ENCODE measurements around the gene SFT2D1.
"Not testable (repeated sequence)": the region's sequence is repeated elsewhere in the genome, so short reads cannot be mapped to it uniquely, and the experiment has no call there.

Gene SFT2D1

GRCh38 chr6:166354965-166355364, 12.6 kb upstream of the SFT2D1 start:
- peaks cover 13% of the 10 kb centered on the region for H3K27me3 ChIP-seq (ENCODE audit: low read depth)
- in situ Hi-C loops (cut with MboI; ENCODE audit: low sequenced_read_pairs), result no loop called here
- no peak overlapping the region for H3K4me3 ChIP-seq
- DNase-seq (ENCODE audit: low spot score in 2 of 2), result no peak
- no peaks in the 10 kb centered on the region for H3K4me1 ChIP-seq
- no peaks in the 10 kb centered on the region for H3K36me3 ChIP-seq (replicated peaks)
- 0 out of 2 replicates have a peak, but pooled peaks cover 5% of the 10 kb centered on the region for H3K9me3 ChIP-seq

- Histone ChIP-seq H3K4me3 (no peak overlapping the region), H3K4me1 (no peaks in the 10 kb centered on the region), H3K36me3 (replicated peaks) (no peaks in the 10 kb centered on the region), H3K27me3 (ENCODE audit: low read depth) (peaks cover 10% of the 10 kb centered on the region), H3K9me3 (0 out of 2 replicates have a peak, but pooled peaks cover 5% of the 10 kb centered on the region)
- in situ Hi-C loops (cut with MboI; ENCODE audit: low sequenced_read_pairs), result no loop called here
- DNase-seq (ENCODE audit: low spot score in 2 of 2), result no peak
These were observed 11.8 kb upstream of the SFT2D1 start for GRCh38 chr6:166354143-166354542.

GRCh38 chr6:166353507-166353906, 11.2 kb upstream of the SFT2D1 start:
- peaks cover 10% of the 10 kb centered on the region; the same call in 1 of the 2 replicates for H3K27me3 ChIP-seq (ENCODE audit: low read depth)

GRCh38 chr6:166352923-166353322, 10.6 kb upstream of the SFT2D1 start:
- Histone ChIP-seq H3K36me3 (replicated peaks) (no peaks in the 10 kb centered on the region), H3K27me3 (ENCODE audit: low read depth) (0 out of 2 replicates have a peak, but pooled peaks cover 7% of the 10 kb centered on the region), H3K4me3 (no peak overlapping the region), H3K4me1 (no peaks in the 10 kb centered on the region), H3K9me3 (0 out of 2 replicates have a peak, but pooled peaks cover 3% of the 10 kb centered on the region)
- no peak for DNase-seq (ENCODE audit: low spot score in 2 of 2)
- in situ Hi-C loops (cut with MboI; ENCODE audit: low sequenced_read_pairs), result no loop called here

More at GRCh38 chr6:166353507-166353906, 11.2 kb upstream of the SFT2D1 start:
- Histone ChIP-seq H3K4me1 (no peaks in the 10 kb centered on the region), H3K9me3 (0 out of 2 replicates have a peak, but pooled peaks cover 3% of the 10 kb centered on the region), H3K4me3 (no peak overlapping the region), H3K36me3 (replicated peaks) (no peaks in the 10 kb centered on the region)
- no peak for DNase-seq (ENCODE audit: low spot score in 2 of 2)
- in situ Hi-C loops (cut with MboI; ENCODE audit: low sequenced_read_pairs), result no loop called here

- Histone ChIP-seq H3K4me3 (no peak overlapping the region), H3K36me3 (replicated peaks) (no peaks in the 10 kb centered on the region), H3K9me3 (0 out of 2 replicates have a peak, but pooled peaks cover 3% of the 10 kb centered on the region), H3K4me1 (no peaks in the 10 kb centered on the region), H3K27me3 (ENCODE audit: low read depth) (0 out of 2 replicates have a peak, but pooled peaks cover 4% of the 10 kb centered on the region)
- DNase-seq (ENCODE audit: low spot score in 2 of 2), result peak; percentile 63 to 64
- in situ Hi-C loops (cut with MboI; ENCODE audit: low sequenced_read_pairs), result no loop called here
These were observed 9.5 kb upstream of the SFT2D1 start for GRCh38 chr6:166351715-166352285.

GRCh38 chr6:166348305-166348949, 6.1 kb upstream of the SFT2D1 start:
- H3K36me3 ChIP-seq (replicated peaks), result no peaks in the 10 kb centered on the region
- 0 out of 2 replicates have a peak, but pooled peaks cover 3% of the 10 kb centered on the region for H3K27me3 ChIP-seq (ENCODE audit: low read depth)
- peaks cover 2% of the 10 kb centered on the region for H3K4me1 ChIP-seq
- no peak overlapping the region for H3K4me3 ChIP-seq
- H3K9me3 ChIP-seq, result 0 out of 2 replicates have a peak, but pooled peaks cover 3% of the 10 kb centered on the region
- in situ Hi-C loops (cut with MboI; ENCODE audit: low sequenced_read_pairs), result no loop called here
- DNase-seq (ENCODE audit: low spot score in 2 of 2), result no peak

- peaks cover 3% of the 10 kb centered on the region; the same call in 1 of the 2 replicates for H3K36me3 ChIP-seq (replicated peaks)
- H3K9me3 ChIP-seq, result 0 out of 2 replicates have a peak, but pooled peaks cover 3% of the 10 kb centered on the region
- no peak overlapping the region for H3K4me3 ChIP-seq
- DNase-seq (ENCODE audit: low spot score in 2 of 2), result no peak
- peaks cover 7% of the 10 kb centered on the region for H3K4me1 ChIP-seq
- H3K27me3 ChIP-seq (ENCODE audit: low read depth), result no peaks in the 10 kb centered on the region
- in situ Hi-C loops (cut with MboI; ENCODE audit: low sequenced_read_pairs), result no loop called here
These were observed 4.6 kb upstream of the SFT2D1 start for GRCh38 chr6:166346965-166347364.

GRCh38 chr6:166346449-166346848, 4.1 kb upstream of the SFT2D1 start:
- in situ Hi-C loops (cut with MboI; ENCODE audit: low sequenced_read_pairs), result no loop called here
- H3K4me1 ChIP-seq, result peaks cover 7% of the 10 kb centered on the region

GRCh38 chr6:166345672-166346071, 3.3 kb upstream of the SFT2D1 start:
- DNase-seq (ENCODE audit: low spot score in 2 of 2); in situ Hi-C loops (cut with MboI; ENCODE audit: low sequenced_read_pairs): not testable (repeated sequence)

More at GRCh38 chr6:166346449-166346848, 4.1 kb upstream of the SFT2D1 start:
- no peak for DNase-seq (ENCODE audit: low spot score in 2 of 2)
- Histone ChIP-seq H3K4me3 (no peak overlapping the region), H3K36me3 (replicated peaks) (peaks cover 3% of the 10 kb centered on the region; the same call in 1 of the 2 replicates), H3K9me3 (0 out of 2 replicates have a peak, but pooled peaks cover 3% of the 10 kb centered on the region), H3K27me3 (ENCODE audit: low read depth) (no peaks in the 10 kb centered on the region)

GRCh38 chr6:166344921-166345320, 2.6 kb upstream of the SFT2D1 start:
- peaks cover 11% of the 10 kb centered on the region; the same call in 1 of the 2 replicates for H3K36me3 ChIP-seq (replicated peaks)
- H3K4me1 ChIP-seq; H3K27me3 ChIP-seq (ENCODE audit: low read depth); DNase-seq (ENCODE audit: low spot score in 2 of 2); in situ Hi-C loops (cut with MboI; ENCODE audit: low sequenced_read_pairs); H3K9me3 ChIP-seq; H3K4me3 ChIP-seq: not testable (repeated sequence)

More at GRCh38 chr6:166345672-166346071, 3.3 kb upstream of the SFT2D1 start:
- H3K4me3 ChIP-seq; H3K36me3 ChIP-seq (replicated peaks); H3K4me1 ChIP-seq; H3K9me3 ChIP-seq; H3K27me3 ChIP-seq (ENCODE audit: low read depth): not testable (repeated sequence)

- Histone ChIP-seq H3K36me3 (replicated peaks) (peaks cover 12% of the 10 kb centered on the region; the same call in 1 of the 2 replicates), H3K27me3 (ENCODE audit: low read depth) (no peaks in the 10 kb centered on the region), H3K9me3 (no peaks in the 10 kb centered on the region), H3K4me3 (no peak overlapping the region), H3K4me1 (peaks cover 7% of the 10 kb centered on the region)
- DNase-seq (ENCODE audit: low spot score in 2 of 2), result no peak
- in situ Hi-C loops (cut with MboI; ENCODE audit: low sequenced_read_pairs), result no loop called here
These were observed 1.9 kb upstream of the SFT2D1 start for GRCh38 chr6:166344240-166344639.

GRCh38 chr6:166343150-166343487, 774 bp upstream of the SFT2D1 start:
- H3K9me3 ChIP-seq, result no peaks in the 10 kb centered on the region
- H3K27me3 ChIP-seq (ENCODE audit: low read depth), result no peaks in the 10 kb centered on the region
- H3K36me3 ChIP-seq (replicated peaks), result peaks cover 14% of the 10 kb centered on the region
- peaks cover 7% of the 10 kb centered on the region for H3K4me1 ChIP-seq
- DNase-seq (ENCODE audit: low spot score in 2 of 2), result no peak
- in situ Hi-C loops (cut with MboI; ENCODE audit: low sequenced_read_pairs), result no loop called here
- H3K4me3 ChIP-seq, result peak overlapping the region; percentile 92

- Histone ChIP-seq H3K36me3 (replicated peaks) (peaks cover 25% of the 10 kb centered on the region), H3K4me3 (peak overlapping the region; percentile 92), H3K4me1 (peaks cover 7% of the 10 kb centered on the region), H3K9me3 (no peaks in the 10 kb centered on the region), H3K27me3 (ENCODE audit: low read depth) (no peaks in the 10 kb centered on the region)
- DNase-seq (ENCODE audit: low spot score in 2 of 2), result no peak
- in situ Hi-C loops (cut with MboI; ENCODE audit: low sequenced_read_pairs), result no loop called here
These were observed 382 bp downstream of the SFT2D1 start for GRCh38 chr6:166341977-166342348.

- Histone ChIP-seq H3K9me3 (no peaks in the 10 kb centered on the region), H3K4me1 (peaks cover 7% of the 10 kb centered on the region), H3K36me3 (replicated peaks) (peaks cover 25% of the 10 kb centered on the region), H3K4me3 (peak overlapping the region; percentile 92), H3K27me3 (ENCODE audit: low read depth) (no peaks in the 10 kb centered on the region)
- no peak for DNase-seq (ENCODE audit: low spot score in 2 of 2)
- in situ Hi-C loops (cut with MboI; ENCODE audit: low sequenced_read_pairs), result no loop called here
These were observed 881 bp downstream of the SFT2D1 start for GRCh38 chr6:166341464-166341863.
